ENCODE data around the gene NPLOC4.

Gene NPLOC4

GRCh38 chr17:81568416-81568815 lies 68.5 kb downstream of the NPLOC4 start:
- in situ Hi-C loops (cut with HindIII; ENCODE audit: low sequenced_read_pairs) = no loop called here

- in situ Hi-C loops (cut with HindIII; ENCODE audit: low sequenced_read_pairs) = no loop called here
These were observed 69.7 kb downstream of the NPLOC4 start for GRCh38 chr17:81567191-81567590.

- in situ Hi-C loops (cut with HindIII; ENCODE audit: low sequenced_read_pairs) = no loop called here
These were observed 70.3 kb downstream of the NPLOC4 start for GRCh38 chr17:81566461-81567126.

DNA sequence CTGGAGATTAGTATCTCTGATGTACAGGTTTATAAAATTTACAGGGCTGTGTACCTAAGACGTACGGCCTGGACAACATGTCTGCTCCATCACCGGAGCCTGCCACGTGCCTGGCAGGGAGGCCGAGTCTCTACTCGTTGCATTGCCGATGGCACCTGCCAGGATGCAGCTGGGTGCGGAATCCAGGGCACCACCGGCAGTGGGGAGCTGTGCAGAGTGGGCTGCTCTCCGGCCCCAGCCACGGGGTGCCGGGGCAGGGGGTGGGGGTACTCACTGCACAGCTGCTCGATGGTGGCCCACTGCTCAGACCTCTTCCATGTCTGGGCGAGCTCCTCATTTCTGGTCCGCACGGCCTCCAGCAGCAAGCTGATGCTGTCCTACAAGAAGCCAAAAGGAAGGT lies 71.7 kb downstream of the NPLOC4 start:
- in situ Hi-C loops (cut with HindIII; ENCODE audit: low sequenced_read_pairs) = no loop called here

- in situ Hi-C loops (cut with HindIII; ENCODE audit: low sequenced_read_pairs) = no loop called here
These were observed 72.1 kb downstream of the NPLOC4 start for GRCh38 chr17:81564778-81565177.

- in situ Hi-C loops (cut with HindIII; ENCODE audit: low sequenced_read_pairs) = no loop called here
These were observed 72.9 kb downstream of the NPLOC4 start for GRCh38 chr17:81563861-81564586.

- in situ Hi-C loops (cut with HindIII; ENCODE audit: low sequenced_read_pairs) = no loop called here
These were observed 75.4 kb downstream of the NPLOC4 start for GRCh38 chr17:81561494-81561885.

- in situ Hi-C loops (cut with HindIII; ENCODE audit: low sequenced_read_pairs) = no loop called here
These were observed 77.7 kb downstream of the NPLOC4 start for GRCh38 chr17:81558941-81559806.

DNA sequence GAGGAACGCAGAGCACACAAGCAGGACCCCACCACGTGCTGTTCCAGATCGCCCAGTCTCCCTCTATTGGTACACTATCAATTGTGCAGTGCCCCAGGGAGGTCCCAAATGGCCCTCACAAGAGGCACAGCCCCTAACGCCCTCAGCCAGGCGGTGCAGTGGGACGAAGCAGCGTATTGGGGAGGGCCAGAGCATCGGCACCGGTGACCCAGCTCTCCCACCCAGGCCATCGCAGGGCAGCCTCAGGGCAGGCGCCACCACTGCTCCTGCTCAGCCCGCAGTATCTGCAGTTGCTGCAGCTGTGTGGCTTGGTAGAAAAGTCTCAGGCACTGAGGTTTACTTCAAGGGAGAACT lies 78.8 kb downstream of the NPLOC4 start:
- in situ Hi-C loops (cut with HindIII; ENCODE audit: low sequenced_read_pairs) = no loop called here

- in situ Hi-C loops (cut with HindIII; ENCODE audit: low sequenced_read_pairs) = no loop called here
These were observed 79.4 kb downstream of the NPLOC4 start for GRCh38 chr17:81557276-81558114.

DNA sequence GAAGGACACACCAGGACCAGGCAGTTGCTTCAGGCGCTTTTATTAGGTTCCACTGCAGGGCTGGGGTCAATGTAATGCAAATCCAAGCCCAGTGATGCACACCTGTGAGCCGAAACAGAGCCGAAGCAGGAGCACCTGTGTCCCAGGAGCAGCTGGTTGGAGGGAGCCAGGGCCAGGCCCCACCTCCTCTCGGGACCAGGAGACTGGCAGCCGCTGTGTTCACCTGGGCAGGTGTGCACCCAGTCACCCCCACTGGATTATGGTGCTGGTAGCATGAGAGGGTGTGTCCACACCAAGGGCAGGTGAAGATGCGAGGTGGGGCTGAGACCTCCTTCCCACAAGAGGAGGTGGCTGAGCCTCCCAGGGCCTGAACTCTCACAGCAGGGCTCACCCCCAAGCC lies 80.0 kb downstream of the NPLOC4 start:
- in situ Hi-C loops (cut with HindIII; ENCODE audit: low sequenced_read_pairs) = no loop called here

GRCh38 chr17:81556175-81556691 lies 80.7 kb downstream of the NPLOC4 start:
- in situ Hi-C loops (cut with HindIII; ENCODE audit: low sequenced_read_pairs) = no loop called here

GRCh38 chr17:81553616-81554181 lies 83.2 kb downstream of the NPLOC4 start:
- in situ Hi-C loops (cut with HindIII; ENCODE audit: low sequenced_read_pairs) = no loop called here

GRCh38 chr17:81553018-81553615 lies 83.8 kb downstream of the NPLOC4 start:
- in situ Hi-C loops (cut with HindIII; ENCODE audit: low sequenced_read_pairs) = no loop called here

GRCh38 chr17:81552244-81553017 lies 84.5 kb downstream of the NPLOC4 start, which contains the start of gene FAAP100:
Gene FAAP100, minus strand, starts transcription at chr17:81552353. Its CDS starts 23 bp downstream, at chr17:81552330.
- in situ Hi-C loops (cut with HindIII; ENCODE audit: low sequenced_read_pairs) = no loop called here

DNA sequence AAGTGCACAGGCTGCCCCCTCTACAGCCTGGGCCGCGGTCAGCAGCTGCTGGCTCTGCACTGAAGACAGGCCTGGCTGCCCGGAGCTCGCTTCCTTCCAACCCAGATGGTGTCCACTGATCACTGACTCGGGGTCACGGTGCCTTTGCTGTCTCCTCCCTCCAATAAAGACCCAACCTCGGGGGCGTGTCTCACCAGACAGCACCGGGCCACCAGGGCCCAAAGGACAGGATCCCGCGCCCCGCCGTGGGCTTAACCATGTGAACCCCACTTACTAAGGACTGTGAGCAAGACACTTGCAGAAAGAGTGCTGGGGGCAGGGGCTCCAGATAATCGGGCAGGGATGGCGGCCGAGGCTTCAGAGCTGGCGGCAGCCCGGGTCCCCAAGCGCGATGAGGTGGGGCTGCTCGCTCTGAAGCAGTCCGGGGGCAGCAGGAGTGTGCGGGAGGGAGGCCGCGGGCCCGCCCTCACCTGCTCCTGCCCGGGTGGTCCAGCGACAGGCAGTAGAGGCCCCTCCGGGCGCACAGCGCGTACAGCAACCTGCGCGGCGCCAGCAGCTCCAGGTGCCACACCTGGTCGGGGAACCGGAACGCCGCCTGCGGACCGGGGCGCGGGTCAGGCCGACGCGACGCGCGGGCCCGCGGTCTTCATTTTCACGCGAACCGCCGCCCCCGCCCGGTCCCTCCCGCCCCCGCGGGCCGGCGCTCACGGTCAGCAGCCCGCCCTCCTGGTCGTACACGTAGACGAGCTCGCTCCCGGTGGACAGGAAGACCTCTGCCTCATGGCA lies 85.3 kb downstream of the NPLOC4 start:
- in situ Hi-C loops (cut with HindIII; ENCODE audit: low sequenced_read_pairs) = no loop called here

GRCh38 chr17:81550830-81551457 lies 86.0 kb downstream of the NPLOC4 start:
- in situ Hi-C loops (cut with HindIII; ENCODE audit: low sequenced_read_pairs) = no loop called here

DNA sequence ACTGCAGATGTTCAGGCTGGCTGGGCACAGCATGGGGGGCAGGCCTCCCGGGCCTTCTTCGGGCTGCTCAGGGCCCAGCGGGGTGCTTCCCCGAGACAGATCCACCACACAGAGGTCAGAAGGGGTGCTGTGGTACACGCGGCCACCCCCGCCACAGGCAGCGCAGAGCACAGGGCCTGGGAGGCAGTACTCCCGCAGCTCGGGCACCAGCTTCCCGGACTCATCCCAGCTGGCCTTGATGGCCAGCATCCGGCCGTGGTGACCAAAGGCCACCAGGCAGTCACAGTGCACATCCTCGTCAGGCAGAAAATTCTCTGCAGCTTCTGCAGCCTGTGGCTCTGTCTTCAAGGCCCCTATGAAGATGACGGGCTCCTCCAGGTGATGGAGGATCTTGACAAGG lies 86.6 kb downstream of the NPLOC4 start:
- in situ Hi-C loops (cut with HindIII; ENCODE audit: low sequenced_read_pairs) = no loop called here
